ENCODE results near the gene CARD14. TPM values are rescaled to one million over a fixed set of nuclear protein-coding genes. Genes with fewer than 3 reads are reported as not detected.

CARD14 gene
- total RNA-seq, 1 experiment from 2014 or later = 0.24 TPM

DNA sequence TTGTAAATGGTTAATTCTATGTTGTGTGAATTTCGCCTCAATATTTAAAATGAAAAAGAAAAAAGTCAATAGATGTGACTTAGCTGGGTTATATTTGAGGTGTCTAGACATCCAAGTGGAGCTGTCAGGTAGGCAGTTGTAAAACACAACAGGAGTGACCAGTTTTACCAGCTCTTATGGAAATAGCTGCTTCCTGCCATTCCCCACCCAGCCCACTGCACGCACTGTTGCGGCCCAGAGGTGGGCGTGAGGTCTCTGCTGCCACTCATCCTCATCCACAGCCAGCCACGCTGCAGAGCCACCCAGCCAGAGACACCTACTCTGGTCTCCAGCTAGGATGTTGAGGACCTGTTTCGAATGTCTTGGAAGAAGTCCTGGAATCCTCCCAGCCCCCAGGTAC is 3.4 kb upstream of the CARD14 start:
- H4K20me1 ChIP-seq (ENCODE audit: control insufficient read depth, insufficient read depth, insufficient read length) = no peaks in the 10 kb centered on the region
- no CpG with 5 or more reads among the region's 6 CpGs for WGBS (ENCODE audit: extremely low coverage, insufficient read length, low lambda C conversion rate)
- no peak overlapping the region for H3K9ac ChIP-seq (ENCODE audit: extremely low read depth, insufficient read length, low read length)
- H3K9me3 Mint-ChIP-seq = no peaks in the 10 kb centered on the region; a peak in 1 of 5 replicates
- H3K79me2 ChIP-seq (ENCODE audit: insufficient read depth, low read length) = no peaks in the 10 kb centered on the region
- H3K9me3 ChIP-seq (ENCODE audit: control insufficient read depth, low read depth, low read length) = no peaks in the 10 kb centered on the region
- no peak overlapping the region for H3K18ac ChIP-seq (ENCODE audit: insufficient read length, low read depth, low read length)
- H2BK12ac ChIP-seq (ENCODE audit: insufficient read length, low read depth, low read length) = no peak overlapping the region
- TF ChIP-seq, protein P1, sequence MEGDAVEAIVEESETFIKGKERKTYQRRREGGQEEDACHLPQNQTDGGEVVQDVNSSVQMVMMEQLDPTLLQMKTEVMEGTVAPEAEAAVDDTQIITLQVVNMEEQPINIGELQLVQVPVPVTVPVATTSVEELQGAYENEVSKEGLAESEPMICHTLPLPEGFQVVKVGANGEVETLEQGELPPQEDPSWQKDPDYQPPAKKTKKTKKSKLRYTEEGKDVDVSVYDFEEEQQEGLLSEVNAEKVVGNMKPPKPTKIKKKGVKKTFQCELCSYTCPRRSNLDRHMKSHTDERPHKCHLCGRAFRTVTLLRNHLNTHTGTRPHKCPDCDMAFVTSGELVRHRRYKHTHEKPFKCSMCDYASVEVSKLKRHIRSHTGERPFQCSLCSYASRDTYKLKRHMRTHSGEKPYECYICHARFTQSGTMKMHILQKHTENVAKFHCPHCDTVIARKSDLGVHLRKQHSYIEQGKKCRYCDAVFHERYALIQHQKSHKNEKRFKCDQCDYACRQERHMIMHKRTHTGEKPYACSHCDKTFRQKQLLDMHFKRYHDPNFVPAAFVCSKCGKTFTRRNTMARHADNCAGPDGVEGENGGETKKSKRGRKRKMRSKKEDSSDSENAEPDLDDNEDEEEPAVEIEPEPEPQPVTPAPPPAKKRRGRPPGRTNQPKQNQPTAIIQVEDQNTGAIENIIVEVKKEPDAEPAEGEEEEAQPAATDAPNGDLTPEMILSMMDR (conservative IDR thresholded peaks at IDR 0.05) = no peak
- no peak overlapping the region for H2BK20ac ChIP-seq (ENCODE audit: low read depth, low read length, poor library complexity, severe bottlenecking)
- no peak overlapping the region for H2AFZ ChIP-seq (ENCODE audit: low read length)
- H3K14ac ChIP-seq (ENCODE audit: insufficient read depth, low read length) = no peak overlapping the region
- no peak overlapping the region for H3K56ac ChIP-seq (ENCODE audit: insufficient read length, low read depth, low read length)
- no peak overlapping the region for H3K27ac Mint-ChIP-seq
- no peak overlapping the region for H2BK5ac ChIP-seq (ENCODE audit: insufficient read length, low read length)
- no peak overlapping the region for H3K4ac ChIP-seq (ENCODE audit: low read depth, low read length)
- no peak overlapping the region for H4K5ac ChIP-seq (ENCODE audit: insufficient read length, low read depth, low read length)
- no peaks in the 10 kb centered on the region for H3K79me1 ChIP-seq (ENCODE audit: insufficient read depth, low read depth, low read length, poor library complexity, severe bottlenecking)
- H3K36me3 Mint-ChIP-seq (ENCODE audit: insufficient read depth in 1 of 3, low read depth in 3 of 3) = no peaks in the 10 kb centered on the region; a peak in 1 of 7 replicates
- H3K4me2 ChIP-seq (ENCODE audit: insufficient read depth, insufficient read length, low read length) = no peak overlapping the region
- no peak overlapping the region for H4K91ac ChIP-seq (ENCODE audit: insufficient read length, low read depth, low read length)
- no peak overlapping the region for H4K8ac ChIP-seq (replicated peaks; ENCODE audit: insufficient read length, low read depth, low read length)
- DNase-seq = no peak
- no peak overlapping the region for H3T11ph ChIP-seq (ENCODE audit: low read length)
- H3K23me2 ChIP-seq (ENCODE audit: insufficient read length, low read depth, low read length, poor library complexity, severe bottlenecking) = no peaks in the 10 kb centered on the region
- H3K4me1 Mint-ChIP-seq = peaks cover 8 to 30% of the 10 kb centered on the region in 2 experiments
- no peak overlapping the region for H2AK5ac ChIP-seq (ENCODE audit: insufficient read length, low read length)
- no peak overlapping the region for H3K4me3 Mint-ChIP-seq
- H3K4me1 ChIP-seq (ENCODE audit: insufficient read depth, low read length) = no peaks in the 10 kb centered on the region
- no peak overlapping the region for H3K27ac ChIP-seq (ENCODE audit: insufficient read length, low read depth, low read length)
- no peaks in the 10 kb centered on the region for H3K27me3 ChIP-seq (ENCODE audit: insufficient read depth, low read length)
- peaks cover 23% of the 10 kb centered on the region for H3K27me3 Mint-ChIP-seq (ENCODE audit: low read depth)
- H2BK15ac ChIP-seq (ENCODE audit: low read depth, low read length) = no peak overlapping the region
- no peak overlapping the region for H2BK120ac ChIP-seq (ENCODE audit: low read depth, low read length, poor library complexity, severe bottlenecking)
- H3K23ac ChIP-seq (ENCODE audit: insufficient read length, low read depth, low read length) = no peak overlapping the region
